GM19455 (cell line): ENCODE data around the gene DMWD.

Experiments
- ATAC-seq: cut with Tn5 transposase; IDR thresholded peaks from one replicate; pipeline ENCODE4 v1.9.1; 2021; ENCODE audit not compliant: unreplicated experiment

The DMWD gene, protein sequence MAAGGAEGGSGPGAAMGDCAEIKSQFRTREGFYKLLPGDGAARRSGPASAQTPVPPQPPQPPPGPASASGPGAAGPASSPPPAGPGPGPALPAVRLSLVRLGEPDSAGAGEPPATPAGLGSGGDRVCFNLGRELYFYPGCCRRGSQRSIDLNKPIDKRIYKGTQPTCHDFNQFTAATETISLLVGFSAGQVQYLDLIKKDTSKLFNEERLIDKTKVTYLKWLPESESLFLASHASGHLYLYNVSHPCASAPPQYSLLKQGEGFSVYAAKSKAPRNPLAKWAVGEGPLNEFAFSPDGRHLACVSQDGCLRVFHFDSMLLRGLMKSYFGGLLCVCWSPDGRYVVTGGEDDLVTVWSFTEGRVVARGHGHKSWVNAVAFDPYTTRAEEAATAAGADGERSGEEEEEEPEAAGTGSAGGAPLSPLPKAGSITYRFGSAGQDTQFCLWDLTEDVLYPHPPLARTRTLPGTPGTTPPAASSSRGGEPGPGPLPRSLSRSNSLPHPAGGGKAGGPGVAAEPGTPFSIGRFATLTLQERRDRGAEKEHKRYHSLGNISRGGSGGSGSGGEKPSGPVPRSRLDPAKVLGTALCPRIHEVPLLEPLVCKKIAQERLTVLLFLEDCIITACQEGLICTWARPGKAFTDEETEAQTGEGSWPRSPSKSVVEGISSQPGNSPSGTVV

DNA sequence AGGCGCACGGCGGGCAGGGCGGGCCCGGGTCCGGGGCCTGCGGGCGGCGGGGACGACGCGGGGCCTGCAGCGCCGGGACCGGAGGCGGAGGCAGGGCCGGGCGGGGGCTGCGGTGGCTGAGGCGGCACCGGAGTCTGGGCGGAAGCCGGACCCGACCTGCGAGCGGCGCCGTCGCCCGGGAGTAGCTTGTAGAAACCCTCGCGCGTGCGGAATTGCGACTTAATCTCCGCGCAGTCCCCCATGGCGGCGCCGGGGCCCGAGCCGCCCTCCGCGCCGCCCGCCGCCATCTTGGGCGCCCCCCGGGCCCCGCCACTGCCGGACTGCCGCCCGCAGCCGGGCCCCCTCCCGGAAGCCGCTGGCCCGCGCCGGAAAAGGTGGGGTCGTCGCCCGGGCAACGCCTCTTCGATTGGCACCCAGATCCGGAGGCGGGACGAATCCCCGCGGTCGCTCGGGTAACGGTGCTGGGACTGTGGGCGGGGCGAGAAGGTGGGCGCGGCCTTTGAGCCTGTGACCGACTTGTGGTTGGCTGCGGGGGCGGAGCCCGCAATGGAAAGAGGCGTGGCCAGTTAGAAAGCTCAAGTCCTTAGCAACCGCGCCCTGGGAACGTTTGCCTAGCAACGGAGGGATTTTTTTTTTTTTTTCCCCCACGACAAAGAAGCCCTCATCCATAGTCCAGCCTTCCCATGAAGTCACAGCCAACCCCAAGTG, at the start of gene DMWD:
Gene DMWD, minus strand, starts transcription at position 376 of the 708 bp plus-strand sequence. Its CDS starts 89 bp downstream, at position 287.
- ATAC-seq = peak; percentile 86

DNA sequence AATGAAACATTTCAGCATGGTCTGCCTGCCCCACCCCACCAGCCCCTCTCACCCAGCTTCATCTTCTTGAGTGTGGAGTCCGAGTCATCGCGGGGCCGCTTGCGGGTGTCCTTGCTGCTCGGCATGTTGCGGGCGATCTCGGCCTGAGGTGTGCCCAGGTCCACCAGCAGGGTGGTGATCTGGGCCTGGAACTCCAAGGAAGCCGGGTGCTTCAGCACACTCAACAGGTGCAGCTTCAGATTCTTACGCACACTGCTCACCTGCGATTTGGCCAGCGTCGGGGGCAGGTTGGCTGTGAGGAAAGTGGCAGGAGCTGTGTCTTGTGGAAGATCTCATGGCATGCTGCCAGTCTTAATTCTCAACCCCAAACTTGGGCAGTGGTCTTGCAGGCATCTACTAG, 49.6 kb upstream of the DMWD start:
- ATAC-seq = no peak

DNA sequence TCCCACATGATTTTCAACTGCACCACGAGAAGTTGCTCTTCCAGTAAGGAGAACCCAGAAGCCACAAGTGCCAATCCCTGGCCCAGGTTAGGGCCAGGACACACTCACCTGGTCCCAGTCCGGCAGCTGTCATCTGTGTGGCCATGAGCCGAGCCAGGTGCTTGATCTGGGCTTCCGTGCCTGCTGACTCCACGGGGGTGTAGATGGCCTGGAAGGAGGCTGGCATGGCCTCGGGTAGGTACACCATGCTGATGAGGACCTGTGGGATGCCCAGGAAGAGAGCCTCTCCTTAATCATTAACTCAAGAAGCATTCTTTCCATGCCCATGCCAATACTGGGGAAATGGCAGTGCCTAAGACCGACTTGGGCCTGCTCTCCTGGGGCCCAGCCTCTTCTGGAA, 42.3 kb upstream of the DMWD start:
- no peak for ATAC-seq

DNA sequence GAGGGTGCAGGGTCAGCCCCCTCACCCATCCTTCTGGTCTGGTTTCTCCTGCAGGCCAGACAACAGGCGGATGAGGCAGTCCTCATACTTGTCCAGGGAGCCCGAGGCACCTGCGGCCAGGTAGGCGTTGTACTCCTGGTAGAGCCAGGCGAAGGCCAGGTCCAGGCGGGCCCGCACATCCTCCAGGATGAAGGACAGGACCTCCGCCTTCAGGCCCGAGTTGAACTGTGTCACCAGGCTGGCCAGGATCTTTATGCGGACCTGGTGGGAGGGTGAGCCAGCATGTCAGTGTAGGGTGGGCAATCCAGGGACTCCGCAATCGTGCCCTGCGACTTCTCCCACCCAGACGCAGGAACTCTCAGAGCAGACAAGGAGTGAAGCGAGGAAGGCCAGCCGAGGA, 36.3 kb upstream of the DMWD start:
- ATAC-seq = no peak

DNA sequence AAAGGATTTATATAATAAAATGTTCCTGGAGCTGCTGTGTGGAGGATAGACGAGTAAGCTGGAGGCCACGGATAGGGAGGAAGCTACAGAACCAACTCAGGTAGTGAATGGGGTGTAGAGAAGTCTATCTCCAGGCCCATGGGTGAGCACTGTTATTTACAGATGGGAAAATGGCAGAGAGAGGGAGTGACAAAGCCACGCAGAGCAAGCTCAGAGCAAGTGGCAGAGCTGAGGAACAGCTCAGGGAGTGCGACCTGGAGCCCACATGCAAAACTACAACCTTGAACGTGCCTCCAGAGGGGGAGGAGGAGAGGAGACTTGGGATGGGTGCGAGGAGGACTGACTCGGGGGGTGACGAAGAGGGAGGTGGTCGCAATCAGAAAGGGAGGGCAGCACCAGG, 35.9 kb upstream of the DMWD start:
- ATAC-seq = no peak

DNA sequence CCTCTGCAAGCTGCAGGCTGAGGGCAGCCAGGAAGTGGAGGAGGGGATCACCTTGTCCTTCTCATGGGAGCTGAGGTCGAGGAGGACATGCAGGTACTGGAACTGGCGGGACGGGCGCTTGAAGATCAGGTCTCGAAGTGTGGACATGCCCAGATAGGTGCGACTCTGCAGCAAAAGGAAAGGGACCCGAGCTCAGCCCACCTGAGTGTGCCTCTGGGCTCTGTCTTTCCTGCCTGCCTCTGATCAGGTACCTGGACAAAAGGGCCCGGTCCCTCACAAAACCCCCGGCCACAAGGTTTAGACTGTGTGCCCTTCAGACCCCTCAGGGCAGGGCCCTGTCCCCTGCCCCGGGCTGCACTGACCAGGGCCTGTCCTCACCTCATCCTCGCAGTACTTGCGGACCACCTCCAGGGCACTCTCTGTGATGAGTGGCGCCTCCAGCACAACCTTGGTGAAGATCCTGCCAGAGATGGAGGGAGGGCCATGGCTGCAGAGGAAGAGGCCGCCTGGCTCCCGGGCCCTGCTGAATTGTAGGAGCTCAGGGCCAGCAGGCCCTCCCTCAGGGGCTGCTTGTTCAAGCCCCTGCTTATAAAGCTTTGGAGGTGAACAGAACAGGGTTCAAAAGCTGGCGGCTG, 34.9 kb upstream of the DMWD start:
- no peak for ATAC-seq

DNA sequence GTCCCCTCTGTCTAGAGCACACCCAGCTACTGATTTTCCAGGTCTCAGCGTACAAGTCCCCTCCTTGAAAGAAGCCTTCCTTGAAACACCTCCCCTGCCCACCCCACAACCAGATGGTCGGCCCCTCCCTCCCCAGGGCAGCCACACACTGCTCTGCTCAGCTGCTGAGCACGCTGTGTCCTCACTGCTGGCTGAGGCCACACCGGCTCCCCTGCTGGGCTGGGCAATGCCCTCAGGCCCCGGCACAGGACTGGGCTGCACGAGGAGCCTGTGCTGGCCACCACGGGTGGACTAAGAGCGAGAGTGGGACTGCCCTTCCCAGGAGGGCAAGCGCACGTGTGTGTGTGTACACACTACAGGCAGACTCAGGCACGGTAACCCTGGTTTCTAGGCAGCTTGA, 34.3 kb upstream of the DMWD start:
- no peak for ATAC-seq

DNA sequence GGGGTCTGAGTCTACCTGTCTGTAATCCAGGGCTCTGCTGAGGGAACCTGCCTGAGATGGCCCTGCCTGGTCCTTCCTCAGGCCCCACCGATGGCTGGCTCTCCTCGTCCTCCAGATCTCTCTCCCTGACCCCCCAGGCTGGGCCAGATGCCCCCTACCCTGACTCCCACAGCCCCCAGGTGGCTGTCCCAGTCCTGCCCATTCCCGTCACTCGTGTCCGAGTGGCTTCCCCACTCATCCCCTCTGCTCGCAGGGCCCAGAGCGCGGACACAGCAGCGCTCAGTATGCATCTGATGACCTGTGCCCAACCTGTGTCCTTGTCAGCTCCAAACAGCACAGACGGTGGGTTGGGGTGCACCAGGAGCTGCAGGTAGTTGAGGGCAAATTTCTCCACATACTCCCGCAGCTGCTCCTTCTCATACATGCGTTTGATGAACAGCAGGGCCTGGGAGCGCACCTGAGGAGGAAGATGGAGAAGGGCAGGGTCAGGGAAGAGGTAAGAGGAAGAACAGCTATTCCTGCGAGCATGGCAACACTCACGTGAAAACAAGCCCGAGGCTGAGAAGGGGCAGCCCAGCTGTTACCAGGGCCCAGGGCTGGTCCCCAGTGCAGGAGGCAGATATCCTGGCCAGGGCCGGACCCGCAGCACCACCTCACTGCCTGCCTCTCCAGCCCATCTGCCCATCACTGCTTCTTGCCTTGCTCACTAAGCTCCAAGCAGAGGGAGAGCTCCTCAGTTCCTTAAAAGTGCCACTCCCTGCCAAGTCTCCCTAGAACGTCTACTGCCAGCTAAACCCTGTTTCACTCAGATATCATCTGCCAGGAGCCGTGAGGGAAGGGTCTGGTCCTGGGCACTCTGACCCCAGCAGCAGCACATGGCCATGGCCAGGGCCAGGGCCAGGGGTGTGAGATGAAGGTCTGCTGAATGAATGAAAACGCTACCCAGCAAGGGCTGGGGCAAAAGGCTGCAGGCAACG, 33.6 kb upstream of the DMWD start:
- no peak for ATAC-seq

DNA sequence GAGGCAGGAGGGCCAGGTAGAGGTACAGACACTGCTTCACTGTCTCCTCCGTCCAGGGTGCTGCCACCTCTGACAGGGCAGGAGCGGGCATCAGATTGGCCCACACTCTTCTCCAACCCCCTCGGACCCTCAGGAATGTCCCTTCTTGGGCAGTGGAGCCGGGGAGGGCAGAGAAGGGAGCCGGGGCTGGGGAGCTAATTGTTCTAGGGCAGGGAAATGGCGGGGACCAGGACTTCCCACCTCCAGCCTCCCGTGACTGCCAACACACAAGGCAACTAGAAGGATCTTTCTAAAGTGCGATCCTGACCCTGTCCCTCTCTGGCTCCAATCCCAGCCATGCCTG, 32.6 kb upstream of the DMWD start:
- no peak for ATAC-seq

DNA sequence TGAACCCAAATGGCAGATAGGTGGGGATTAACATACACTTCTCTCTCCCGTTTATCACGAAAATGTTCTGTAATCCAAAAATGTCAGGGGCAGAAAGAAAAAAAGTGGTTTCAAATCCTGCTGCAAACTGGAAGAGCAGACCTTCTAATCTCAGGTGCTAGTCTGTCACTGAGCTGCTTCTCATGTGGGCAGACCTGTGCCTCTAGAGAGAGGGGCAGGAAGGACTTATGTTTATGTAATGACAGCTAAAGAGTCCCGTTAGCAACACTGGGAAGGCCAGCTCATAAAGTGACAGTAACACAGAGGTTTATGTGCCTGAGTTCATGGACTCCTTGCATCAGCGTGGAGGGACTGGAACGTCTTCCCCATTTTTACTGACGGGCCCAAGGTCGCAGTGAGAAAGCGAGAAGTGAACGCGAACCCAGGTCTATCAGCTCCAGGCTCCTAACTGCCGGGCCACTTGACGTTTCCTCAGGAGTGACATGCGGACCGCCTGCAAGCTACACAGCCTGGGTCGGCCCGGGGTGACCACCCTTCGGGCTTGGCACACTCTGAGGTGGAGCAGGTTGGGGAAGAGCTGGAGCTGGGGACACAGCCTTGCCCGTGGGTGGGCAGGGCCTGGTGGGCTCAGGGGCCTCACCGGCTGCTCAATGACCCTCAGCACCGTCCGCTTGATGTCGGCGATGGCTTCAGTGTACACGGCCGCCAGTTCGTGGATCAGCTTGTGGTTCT, 32.1 kb upstream of the DMWD start:
- no peak for ATAC-seq

DNA sequence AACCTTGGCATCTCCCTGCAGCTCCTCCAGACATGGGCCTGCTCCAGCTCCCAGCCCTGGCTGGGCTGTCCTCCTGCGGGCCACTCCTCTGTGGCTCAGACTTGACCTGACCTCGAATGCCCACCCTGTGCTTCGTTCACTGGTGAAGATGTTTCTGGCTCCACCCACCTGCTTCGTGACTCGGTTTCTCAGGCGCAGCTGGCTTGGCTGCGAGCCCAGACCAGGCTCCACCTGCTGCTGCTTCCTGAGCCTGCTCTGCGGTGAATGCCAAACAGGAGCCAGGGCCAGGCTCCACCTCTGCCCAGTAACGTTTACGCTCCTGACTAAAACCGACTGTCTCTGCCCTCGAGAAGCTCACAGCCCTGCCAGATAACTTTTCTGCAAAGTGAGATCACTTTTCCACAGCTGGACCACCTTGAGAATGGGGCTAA, 31.4 kb upstream of the DMWD start:
- ATAC-seq = no peak

DNA sequence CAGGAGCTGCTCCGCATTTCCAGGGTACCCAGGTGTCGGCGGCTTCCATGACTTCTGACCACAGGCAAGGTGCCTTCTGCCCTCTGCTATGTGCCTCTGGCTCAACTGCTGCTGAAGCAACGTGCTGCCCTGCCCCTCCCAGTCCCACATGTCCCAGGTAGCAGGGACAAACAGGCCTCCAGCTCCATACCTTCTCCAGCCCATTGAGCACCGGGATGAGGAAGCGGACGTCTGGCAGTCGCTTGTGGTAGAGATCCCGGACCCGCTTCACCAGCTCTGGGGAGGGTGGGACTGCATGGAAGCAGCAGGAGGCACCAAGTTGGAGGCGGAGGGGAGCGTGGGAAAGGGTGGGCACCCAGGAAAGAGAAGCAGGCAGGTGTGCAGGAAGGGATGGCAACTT, 30.5 kb upstream of the DMWD start:
- ATAC-seq = no peak

DNA sequence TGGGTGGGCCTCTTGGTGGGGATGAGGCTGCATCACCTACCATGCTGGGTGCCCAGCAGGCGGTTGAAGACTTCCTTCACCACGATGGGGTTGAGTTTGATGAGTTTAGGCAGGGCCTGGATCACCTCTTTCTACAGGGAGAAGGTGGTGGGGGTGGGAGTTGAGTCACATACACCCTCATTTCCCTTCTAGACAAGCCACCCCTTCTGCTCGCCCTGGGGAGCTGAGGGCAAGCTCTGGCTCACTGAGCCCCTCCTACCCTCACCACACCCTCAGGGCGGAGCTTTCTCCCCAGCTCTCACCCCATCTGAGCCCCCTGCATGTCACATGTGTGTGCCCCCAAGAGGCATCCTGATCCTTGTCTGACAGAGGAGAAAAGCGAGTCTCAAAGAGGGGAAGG, 30.1 kb upstream of the DMWD start:
- ATAC-seq = no peak

DNA sequence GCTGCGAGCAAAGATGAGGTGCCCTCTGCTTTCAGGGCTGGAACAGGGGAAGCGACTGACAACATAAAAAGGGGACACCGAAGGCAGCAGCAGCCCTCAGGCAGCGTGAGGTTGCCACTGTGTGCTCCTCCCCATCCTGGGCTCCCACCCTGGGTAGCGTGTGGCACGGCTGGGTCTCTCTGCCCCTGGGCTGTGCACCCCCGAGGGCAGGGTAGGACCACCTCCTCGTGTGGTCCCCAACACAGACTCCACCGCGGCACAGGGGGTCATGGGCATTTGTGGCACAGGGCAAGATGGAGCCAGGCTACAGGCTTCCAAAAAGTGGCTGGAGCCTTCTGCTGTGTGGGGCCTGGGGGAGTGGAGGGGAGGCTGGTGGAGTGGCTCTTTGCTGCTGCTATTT, 28.9 kb upstream of the DMWD start:
- no peak for ATAC-seq

DNA sequence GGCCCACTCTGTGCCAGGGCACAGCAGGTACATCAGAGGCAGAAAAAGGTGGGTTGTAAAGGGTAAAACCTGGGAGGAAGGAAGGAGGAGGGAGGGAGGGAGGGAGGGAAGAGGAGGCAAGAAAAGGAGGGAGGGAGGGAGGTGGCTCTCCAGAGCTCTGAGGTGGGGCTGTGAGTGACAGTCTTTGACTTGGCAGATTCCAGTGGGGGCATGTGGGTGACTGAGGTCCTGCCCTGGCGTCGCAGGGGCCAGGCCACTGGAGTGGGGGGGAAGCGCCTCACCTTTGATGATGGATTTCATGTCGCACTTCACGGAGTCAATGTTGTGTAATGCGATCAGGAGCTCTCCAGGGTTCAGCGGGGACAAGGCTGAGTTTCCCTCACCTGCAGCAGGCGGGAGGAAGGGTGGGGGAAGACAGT, 28.5 kb upstream of the DMWD start:
- ATAC-seq = no peak

DNA sequence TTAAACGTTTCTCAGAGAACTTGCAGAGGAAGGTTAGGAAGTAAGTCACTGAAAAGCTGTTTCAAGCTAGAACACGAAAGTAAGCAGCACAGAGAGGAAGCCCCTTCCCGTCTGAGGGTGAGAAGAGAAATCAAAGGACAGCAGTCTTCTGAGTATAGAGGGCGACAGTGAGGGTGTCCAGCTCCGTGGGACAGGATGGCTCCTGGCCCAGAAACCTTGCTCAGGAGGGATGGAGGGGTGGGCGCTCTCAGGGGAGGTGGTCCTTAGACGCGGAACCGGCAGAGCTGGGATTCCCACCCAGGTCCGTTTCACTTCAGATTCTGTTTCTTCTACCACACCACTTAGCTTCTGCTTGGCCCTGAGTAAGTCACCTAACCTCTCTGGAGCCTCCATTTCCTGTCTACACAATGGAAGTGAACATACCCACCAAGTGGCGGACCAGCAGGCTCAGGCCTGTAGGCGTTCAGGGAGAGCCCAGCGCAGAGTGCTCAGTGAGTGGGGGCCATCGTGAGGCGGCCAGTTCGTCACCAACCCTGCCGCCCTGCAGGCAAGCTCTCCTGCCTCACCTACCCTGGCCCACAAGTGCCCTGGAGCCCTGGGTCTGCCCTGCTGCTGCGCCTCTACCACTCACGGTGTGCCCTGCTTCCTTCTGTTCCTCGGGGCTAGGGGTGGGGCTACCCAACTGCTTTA, 27.9 kb upstream of the DMWD start:
- no peak for ATAC-seq

DNA sequence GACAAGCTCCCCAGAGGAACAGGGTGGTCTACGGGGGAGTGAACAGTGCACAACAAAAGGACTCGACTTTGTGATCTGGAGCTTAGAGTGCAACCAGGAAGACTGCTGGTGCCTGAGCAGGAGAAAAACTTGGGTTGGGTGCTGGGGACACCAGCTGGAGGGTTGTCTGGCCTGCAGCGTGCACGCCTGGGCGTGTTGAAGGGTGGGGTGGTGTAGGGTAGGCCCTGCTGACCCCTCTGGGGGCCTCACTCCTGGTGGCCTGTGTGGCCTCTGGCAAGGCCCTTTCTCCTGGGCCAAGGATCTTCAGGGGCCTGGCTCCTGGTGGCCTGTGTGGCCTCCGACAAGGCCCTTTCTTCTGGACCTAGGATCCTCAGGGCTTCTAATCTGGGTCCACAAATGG, 27.1 kb upstream of the DMWD start:
- no peak for ATAC-seq

DNA sequence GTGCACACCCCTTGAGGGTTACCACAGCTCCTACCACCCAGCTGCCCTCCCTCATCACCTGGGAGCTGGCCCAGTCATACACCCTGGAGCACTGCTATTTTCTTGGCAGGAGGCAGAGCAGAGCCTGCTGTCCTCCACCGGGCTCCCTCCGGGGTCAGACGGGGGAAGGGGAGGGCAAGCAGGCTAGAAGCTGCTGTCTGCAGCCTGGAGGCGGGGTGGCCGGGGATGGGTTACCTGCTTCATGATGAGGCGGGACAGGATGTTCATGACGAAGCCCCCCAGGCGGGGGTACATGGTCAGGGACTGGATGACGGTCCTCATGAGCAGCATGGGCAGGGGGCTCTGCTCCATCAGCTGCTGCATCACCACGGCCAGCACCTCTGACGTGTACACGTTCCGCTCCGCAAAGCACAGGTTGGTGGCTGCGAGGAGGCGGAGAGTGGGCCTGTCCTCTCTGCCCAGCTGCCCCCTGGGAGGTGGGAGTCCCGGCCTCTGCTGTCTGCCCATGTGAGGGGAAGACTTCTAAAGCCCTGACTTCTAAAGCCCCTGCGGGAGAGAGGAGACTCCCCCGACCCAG, 25.2 kb upstream of the DMWD start:
- ATAC-seq = no peak
